Astrocyte of the spinal cord (primary cell): ENCODE results near the gene STK39.

Experiments used
- DNase-seq: peaks from one replicate; pipeline ENCODE4 v3.0.0; 2011; ENCODE audit warnings: low read depth, low spot score
- H3K4me3 ChIP-seq: 2 replicates; pipeline ENCODE4 v1.5.1; 2011; ENCODE audit warnings: low read depth, mild to moderate bottlenecking, low read length, moderate library complexity
- CTCF ChIP-seq: IDR thresholded peaks from 2 replicates; pipeline ENCODE4 v1.5.1; 2012; ENCODE audit warnings: low read depth, mild to moderate bottlenecking, low read length, inconsistent platforms
- in situ Hi-C: cut with HindIII; loops from 2 replicates; pipeline ENCODE4 v1.10.0; 2017; ENCODE audit warnings: low sequenced_read_pairs

STK39 gene

GRCh38 chr2:168157926-168158325 lies 89.5 kb downstream of the STK39 start:
- no peak overlapping the region for H3K4me3 ChIP-seq
- TF ChIP-seq CTCF = no peak
- DNase-seq = no peak
- in situ Hi-C loops = no loop called here

- H3K4me3 ChIP-seq = no peak overlapping the region
- in situ Hi-C loops = no loop called here
- DNase-seq = no peak
- TF ChIP-seq CTCF = no peak
Measured at GRCh38 chr2:168157070-168157469, 90.3 kb downstream of the STK39 start.

- in situ Hi-C loops = no loop called here
- DNase-seq = peak; percentile 40
- TF ChIP-seq CTCF = no peak
Measured at GRCh38 chr2:168156661-168157060, 90.7 kb downstream of the STK39 start.

GRCh38 chr2:168155680-168156079 lies 91.7 kb downstream of the STK39 start:
- in situ Hi-C loops = no loop called here
- TF ChIP-seq CTCF = no peak
- H3K4me3 ChIP-seq = no peak overlapping the region
- DNase-seq = no peak

More at GRCh38 chr2:168156661-168157060, 90.7 kb downstream of the STK39 start:
- no peak overlapping the region for H3K4me3 ChIP-seq

GRCh38 chr2:168155046-168155445 lies 92.3 kb downstream of the STK39 start:
- TF ChIP-seq CTCF = no peak
- no peak for DNase-seq
- in situ Hi-C loops = no loop called here
- H3K4me3 ChIP-seq = no peak overlapping the region

- DNase-seq = no peak
- TF ChIP-seq CTCF = no peak
- in situ Hi-C loops = no loop called here
- no peak overlapping the region for H3K4me3 ChIP-seq
Measured at GRCh38 chr2:168152902-168153530, 94.4 kb downstream of the STK39 start.
